Posterior vena cava (tissue), 2 donors: Measurements from ENCODE around the gene PVR. TPM values are rescaled to one million over a fixed set of nuclear protein-coding genes. Genes with fewer than 3 reads are reported as not detected.

ENCODE experiments used
- DNase-seq: peaks from one replicate; pipeline ENCODE4 v3.0.0-alpha.2; 2020; ENCODE audit warnings: low spot score
- intact Hi-C, 2 donors: fragments of 100-400 bp; cut with DNase I; formaldehyde crosslinking; loops; one replicate each; pipeline versions ENCODE4 v1.14.1 to v1.14.2; 2022 to 2023
- total RNA-seq, 2 donors: library from RNA; stranded (reverse); fragmentation: NEBNext Ultra II Directional; extraction: Animal tissue kit (Norgen Biotek cat#: 25700); gene quantifications; one replicate each; pipeline ENCODE4 v1.2.1, GENCODE V29; 2021
- donor health status: DM: yes; HTN: yes; CAD: no.
- donor health status: DM: yes; HTN: yes; CAD: no.

Gene PVR
- total RNA-seq, 2 donors from 2014 or later, result 22.4 to 35.6 TPM

DNA sequence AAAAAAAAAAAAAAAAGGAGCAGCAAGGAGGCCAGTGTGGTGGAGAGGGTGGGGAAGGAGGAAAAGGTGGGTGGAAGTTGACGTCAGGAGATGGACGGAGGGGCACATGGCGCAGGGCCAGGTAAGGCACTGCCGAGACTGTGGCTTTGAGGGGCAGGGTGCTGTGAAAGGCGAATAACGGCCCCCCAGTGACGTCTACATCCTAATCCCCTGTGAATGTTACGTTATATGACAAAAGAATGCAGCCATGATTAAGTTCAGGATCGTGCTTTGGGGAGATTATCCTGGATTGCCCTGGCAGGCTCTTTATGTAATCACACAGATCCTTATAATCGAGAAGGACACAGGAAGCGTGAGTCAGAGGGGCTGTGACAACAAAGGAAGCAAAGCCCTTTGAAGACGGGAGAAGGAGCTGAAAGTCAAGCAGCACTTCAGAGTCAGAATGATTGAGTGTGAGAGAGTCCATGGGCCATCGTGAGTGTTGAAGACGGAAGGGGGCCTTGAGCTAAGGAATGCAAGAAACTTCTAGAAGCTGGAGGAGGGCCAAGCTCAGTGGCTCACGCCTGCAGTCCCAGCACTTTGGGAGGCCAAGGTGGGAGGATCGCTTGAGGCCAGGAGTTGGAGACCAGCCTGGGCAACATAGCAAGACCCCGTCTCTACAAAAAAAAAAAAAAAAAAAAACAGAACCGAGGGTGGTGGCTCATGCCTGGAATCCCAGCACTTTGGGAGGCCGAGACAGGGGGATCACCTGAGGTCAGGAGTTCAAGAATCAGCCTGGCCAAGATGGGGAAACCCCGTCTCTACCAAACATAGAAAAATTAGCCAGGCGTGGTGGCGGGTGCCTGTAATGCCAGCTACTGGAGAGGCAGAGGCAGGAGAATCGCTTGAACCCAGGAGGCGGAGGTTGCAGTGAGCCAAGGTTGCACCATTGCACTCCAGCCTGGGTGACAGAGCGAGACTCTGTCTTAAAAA lies 41.5 kb downstream of the PVR start:
- no peak for DNase-seq
- intact Hi-C loops, result no loop called here

DNA sequence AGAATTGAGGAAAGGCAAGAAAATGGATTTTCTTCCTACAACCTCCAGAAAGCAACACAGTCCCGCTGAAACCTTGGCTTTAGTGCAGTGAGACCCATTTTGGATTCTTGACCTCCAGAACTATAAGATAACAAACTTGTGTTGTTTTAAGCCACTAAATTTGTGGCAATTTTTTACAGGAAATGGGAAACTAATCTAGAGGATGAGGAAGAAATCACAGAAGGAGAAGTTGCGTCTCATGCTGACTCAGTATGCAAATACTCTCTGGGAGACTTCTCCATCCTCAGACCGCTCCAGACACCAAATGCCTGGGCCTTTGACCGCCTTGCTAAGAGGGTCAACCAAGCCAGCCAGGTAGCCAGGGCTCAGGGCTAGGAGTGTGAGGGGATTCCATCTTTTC lies 42.2 kb downstream of the PVR start:
- DNase-seq, result no peak
- intact Hi-C loops, result no loop called here

DNA sequence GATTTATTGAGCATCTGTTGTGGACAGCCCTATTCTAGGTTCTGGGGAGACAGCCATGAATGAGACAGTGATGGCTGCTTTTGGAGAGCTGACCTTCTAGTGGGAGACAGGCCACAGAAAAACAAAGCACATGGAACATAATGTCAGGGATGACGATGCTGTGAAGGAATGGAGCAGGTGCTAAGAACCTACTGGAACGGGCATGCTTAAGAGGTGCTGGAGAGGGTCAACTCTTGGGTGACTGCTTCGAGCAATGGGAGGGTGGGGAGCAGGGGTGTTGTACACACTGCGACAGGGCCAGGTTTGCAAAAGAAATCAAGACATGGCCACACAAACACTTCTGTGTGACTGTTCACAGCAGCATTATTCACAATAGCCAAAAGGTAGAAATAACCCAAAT lies 43.2 kb downstream of the PVR start:
- no peak for DNase-seq
- intact Hi-C loops, result no loop called here

DNA sequence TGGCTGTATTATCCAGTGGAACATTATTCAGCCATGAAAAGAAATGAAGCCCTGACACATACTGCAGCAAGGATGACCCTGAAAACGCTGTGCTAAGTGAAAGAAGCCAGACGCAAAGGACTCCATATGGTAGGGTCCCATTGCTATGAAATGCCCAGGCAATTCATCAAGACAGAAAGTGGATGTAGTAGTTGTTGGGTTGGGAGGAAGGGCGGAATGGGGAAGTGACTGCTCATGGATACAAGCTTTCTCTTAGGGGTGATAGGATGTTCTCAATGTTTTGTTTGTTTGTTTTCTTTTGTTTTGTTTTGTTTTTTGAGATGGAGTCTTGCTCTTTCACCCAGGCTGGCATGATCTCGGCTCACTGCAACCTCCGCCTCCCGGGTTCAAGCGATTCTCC lies 44.2 kb downstream of the PVR start:
- DNase-seq, result no peak
- intact Hi-C loops, result no loop called here

DNA sequence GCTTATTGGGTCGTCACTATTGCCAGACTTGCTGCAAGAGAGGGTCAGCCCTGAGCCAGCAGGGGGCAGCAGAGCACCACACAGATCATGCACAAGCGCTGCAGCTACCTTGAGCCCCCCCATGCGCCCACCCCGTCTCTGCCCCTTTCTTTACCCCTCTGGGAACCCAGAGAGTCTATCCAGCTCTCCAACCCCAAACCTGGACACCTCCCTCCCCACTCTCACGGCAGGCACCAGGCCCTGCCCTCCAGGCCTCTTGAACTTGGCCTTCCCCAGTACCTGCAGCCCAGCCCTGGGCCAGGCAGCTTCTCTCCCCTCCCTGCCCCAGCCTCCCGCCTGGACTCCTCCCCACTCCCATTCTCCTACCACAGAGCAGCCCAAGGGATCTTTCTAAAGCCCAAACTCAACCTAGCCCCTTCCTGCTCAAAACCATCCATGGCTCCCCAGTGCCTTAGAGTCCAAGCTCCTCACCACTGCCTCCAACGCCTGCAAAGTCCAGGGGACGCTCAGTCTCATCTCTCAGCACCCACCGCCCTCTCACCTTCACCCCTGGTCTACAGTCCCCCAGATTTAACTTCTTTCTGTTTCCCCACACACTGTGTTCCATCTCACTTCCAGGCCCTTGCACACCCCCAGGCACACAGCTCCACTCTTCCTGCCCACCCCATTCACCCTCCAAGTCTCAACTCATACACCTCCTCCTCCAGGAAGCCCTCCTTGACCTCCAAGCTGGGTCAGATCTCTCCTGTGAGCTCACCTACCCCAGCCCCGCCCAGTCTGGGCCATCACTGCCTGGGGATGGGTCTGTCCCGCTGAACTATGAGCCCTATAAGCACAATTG lies 45.8 kb downstream of the PVR start:
- peak; percentile 90 for DNase-seq
- intact Hi-C loops, result loop anchor here in 1 of 2 donors (10.0 kb wide), 1 partner anchor 415 kb away; no protein-coding TSS in a partner anchor

DNA sequence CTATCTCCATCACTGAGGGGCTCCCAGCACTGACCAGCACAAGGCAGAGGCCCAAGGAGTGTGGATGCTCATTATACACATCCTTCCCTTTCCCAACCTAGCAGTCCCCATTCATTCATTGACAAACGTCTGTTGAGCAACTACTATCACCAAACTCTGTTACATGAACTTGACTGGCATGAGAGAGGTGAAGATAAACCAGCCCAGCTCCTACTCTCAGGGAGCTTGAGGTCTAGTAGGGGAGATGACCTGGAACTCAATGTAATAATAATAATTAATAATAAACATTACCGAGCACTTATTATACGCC lies 46.4 kb downstream of the PVR start:
- no peak for DNase-seq
- intact Hi-C loops, result loop anchor here in 1 of 2 donors (10.0 kb wide), 1 partner anchor 415 kb away; no protein-coding TSS in a partner anchor

DNA sequence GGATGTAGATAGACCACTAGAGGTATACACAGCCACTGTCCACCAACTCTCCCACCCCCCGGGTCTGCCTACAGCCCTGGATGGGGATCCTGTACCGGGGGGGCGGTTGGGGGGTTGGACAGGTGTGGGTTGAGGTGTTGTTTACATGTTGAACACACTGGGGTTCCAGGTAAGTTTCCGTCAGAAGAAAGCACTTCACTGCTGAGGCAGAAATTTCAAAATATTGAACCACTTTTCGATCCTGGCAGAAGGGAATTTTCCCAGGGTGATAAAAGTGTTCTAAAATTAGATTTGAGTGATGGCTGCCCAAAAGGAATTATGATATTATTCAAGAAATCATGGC lies 48.6 kb downstream of the PVR start:
- DNase-seq, result no peak
- intact Hi-C loops, result loop anchor here in 1 of 2 donors (10.0 kb wide), 1 partner anchor 418 kb away; no protein-coding TSS in a partner anchor

DNA sequence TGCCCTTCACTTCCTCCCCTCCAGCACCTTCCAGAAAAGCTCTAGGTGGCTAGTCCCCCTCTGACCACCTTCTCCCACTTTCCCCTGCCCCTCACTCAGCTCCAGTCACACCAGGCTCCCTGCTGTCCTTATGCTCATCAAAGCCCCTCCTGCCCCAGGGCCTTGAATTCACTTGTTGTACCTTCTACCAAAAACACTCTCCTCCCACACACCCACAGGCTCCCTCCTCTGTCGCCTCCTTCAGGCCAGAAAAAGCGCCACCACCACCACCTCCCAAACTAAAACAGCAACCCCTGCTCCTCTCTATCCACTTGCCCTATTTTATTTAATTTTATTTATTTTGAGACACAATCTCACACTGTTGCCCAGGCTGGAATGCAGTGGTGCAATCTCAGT lies 50.5 kb downstream of the PVR start:
- no peak for DNase-seq
- intact Hi-C loops, result loop anchor here in 1 of 2 donors (10.0 kb wide), 1 partner anchor 419 kb away; no protein-coding TSS in a partner anchor

DNA sequence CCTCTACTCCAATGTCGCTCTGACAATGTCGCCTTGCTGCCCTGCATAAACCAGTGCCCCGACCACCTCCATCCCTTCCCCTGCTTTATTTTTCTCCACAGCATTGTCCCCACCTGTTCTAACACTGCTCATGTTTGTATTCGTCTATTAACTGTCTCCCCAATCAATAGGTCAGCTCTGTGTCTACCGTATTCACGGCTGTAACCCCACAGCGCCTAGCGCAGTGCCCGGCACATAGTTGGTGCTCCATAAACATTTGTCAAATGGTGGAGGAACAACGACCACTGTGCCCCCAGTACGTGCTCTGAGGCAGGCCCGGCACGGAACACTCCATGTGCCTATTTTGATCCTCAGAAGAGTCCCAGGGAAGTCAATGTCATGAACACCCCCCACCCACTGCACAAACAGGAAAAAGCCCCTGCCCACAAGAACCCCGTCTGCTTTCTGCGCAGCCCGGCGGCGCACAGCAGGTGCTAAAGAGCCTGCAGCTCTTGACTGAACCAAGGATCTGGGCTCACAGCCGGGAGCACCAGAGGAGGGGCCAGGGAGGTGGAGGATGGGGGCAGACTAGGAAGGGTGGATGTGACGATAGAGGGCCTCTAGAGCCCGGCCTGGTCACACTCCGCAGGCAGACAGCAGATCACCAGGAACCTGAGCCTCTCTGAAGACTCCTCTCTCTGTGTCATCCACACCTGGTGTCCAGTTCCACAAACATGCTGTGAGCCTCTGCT lies 53.4 kb downstream of the PVR start:
- intact Hi-C loops, result loop anchor here in 1 of 2 donors (10.0 kb wide), 1 partner anchor 422 kb away; no protein-coding TSS in a partner anchor
- no peak for DNase-seq

DNA sequence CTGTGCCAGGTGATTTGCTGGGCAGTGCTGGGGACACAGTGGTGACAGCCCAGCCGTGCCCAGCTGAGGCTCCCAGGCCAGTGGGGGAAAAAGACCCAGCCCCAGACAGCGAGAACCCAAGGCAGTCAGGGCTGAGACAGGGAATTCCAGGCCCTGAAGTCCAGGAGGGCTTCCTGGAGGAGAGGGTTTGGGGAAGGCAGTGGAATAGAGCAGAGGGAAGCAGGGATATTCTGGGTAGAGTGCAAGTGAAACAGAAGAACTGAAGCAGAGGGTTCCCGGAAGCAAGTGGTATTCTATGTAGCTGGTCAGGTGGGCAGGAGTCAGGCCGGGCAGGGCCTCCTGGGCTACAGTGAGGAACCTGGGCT lies 53.9 kb downstream of the PVR start:
- intact Hi-C loops, result loop anchor here in 1 of 2 donors (2.0 to 10.0 kb wide), 2 partner anchors 15 to 423 kb away; no protein-coding TSS in a partner anchor

DNA sequence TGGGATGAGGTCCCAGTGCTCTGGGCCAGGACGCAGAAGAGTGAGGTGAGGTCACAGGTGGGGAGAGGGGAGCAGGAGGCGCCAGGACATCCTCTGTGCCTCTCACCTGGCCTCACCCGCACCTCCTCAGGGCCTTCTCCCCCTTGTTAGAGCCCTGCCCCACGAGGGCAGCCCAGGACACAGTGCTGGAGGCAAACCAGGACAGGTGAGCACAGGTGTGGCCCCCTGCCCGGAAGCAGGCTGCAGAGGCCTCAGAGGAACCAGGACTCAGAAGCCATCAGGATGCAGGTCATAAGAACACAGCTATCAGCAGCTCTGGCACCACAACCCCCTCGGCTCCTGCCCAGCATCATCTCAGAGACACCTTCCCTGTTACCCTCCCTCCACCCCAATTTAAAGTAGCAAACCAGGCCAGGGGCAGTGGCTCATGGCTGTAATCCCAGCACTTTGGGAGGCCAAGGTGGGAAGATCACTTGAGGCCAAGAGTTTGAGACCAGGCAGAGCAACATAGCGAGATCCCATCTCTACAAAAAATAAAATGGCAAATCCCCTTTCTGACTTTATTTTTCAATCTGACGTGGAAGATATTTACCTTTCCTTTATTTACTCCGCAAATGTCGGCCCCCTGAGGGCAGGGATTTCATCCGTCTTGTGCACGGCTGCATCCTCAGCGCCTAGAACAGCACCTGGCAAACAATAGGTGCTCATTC lies 54.9 kb downstream of the PVR start, which contains the start of gene CEACAM16:
TSS of gene CEACAM16 (plus strand) at position 660 of the 710 bp plus-strand sequence. CDS start 2,306 bp downstream, outside the sequence.
- DNase-seq, result no peak
- intact Hi-C loops, result loop anchor here in 1 of 2 donors (2.0 to 10.0 kb wide), 2 partner anchors 14 to 424 kb away; no protein-coding TSS in a partner anchor

More for the DNA sequence above, 53.9 kb downstream of the PVR start:
- DNase-seq, result no peak

DNA sequence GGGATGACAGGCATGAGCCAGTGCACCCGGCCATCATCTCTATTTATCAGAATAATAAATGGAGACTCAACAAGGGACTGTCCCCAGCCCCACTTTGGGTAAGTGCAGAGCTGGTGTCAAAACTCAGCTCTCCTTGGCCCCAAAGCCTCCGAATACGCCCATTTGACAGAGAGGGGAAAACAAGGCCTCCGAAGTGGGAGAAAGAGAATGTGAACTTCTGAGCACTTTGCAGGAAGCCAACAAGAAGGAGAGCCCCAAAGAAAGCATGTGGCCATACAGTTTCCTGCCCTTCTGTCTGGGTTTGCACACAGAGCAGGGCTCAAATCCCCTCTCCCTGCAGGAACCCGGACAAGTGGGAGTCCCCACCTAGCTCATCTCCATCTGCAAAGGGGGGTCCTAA lies 56.8 kb downstream of the PVR start:
- intact Hi-C loops, result no loop called here
- DNase-seq, result no peak

DNA sequence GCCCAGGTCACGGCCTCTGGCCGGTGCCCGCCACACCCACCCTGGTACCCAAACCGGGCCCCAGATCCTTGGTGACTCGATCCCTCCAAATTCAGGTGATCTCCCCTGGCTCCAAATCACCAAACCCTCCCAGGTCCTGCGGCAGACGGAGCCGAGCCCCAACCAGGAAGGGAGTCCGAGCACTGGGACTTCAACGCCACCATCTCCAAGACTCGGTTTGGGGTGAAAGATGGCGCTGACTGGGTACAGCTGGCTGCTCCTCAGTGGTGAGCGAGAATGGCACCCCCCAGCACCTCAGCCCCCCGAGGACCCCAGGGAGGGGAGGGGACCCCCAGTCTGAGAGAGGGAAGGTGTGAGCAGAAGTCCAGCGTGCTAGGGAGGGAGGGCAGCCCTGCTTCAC lies 57.5 kb downstream of the PVR start:
- DNase-seq, result no peak
- intact Hi-C loops, result no loop called here

DNA sequence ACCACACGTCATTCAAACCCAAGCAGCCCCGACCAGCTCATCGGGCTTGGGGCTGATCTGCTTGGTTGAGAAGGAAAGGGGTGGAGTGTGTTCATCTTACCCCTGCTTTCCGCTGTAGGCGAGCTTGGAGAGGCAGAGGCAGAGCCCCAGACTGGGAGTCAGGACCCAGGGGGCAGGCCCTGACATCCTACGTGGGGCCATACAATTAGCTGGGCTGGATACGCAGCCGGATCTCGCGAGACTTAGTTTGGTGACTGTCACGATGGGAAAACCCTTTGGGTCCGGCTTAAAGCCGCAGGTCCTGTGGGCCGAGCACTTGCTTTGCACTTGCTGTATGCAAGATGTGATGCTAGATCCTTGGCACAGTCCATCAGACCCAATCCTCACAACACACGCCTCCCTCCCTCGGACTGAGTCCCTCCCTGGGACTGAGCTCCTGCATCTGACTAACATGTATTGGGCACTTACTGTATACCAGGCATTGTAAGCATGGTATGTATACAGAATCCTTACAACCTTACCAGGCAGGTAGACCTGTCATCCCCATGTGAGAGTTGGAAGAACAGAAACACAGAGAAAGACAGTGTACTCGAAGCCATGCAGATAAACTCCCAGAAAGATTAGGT lies 59.0 kb downstream of the PVR start:
- intact Hi-C loops, result no loop called here
- DNase-seq, result no peak

DNA sequence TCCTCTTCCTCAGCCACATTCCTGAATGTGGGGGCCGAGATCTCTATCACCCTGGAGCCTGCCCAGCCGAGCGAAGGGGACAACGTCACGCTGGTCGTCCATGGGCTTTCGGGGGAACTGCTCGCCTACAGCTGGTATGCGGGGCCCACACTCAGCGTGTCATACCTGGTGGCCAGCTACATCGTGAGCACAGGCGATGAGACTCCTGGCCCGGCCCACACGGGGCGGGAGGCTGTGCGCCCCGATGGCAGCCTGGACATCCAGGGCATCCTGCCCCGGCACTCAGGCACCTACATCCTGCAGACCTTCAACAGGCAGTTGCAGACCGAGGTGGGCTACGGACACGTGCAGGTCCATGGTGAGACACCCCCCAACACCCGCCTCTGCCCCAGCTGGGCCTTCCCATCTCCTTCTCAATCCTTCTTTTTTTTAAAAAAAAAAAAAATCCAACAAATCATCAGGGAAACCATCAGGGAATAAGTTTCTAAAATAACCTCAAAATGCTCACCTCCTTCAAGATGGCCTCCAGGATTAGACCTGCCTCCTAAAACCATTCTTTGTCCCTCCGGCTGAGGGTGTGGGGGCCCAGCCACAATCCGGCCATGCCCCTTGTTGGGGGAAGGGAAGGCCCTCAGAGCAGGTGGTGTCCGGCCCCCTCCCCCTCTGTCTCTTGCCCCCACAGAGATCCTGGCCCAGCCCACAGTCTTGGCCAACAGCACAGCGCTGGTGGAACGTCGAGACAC lies 59.8 kb downstream of the PVR start:
- no peak for DNase-seq
- intact Hi-C loops, result no loop called here

DNA sequence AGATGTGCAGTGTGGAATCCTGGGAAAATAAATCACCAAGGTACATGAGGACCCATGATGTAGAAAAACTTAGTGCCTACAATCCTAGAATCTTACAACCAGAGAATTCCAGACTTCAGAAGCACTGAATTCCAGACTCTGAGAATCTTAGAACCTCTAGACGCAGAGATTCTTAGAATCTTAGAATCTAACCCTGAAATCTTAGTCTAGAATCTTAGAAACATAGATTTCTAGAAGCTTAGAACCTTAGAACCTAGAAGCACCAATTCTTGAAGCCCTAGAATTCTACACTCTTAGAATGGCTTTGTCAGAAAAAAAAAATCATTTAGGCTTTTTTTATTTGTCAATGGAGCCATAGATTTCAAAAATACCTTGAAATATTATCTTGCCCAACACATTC lies 61.3 kb downstream of the PVR start:
- intact Hi-C loops, result no loop called here
- no peak for DNase-seq

DNA sequence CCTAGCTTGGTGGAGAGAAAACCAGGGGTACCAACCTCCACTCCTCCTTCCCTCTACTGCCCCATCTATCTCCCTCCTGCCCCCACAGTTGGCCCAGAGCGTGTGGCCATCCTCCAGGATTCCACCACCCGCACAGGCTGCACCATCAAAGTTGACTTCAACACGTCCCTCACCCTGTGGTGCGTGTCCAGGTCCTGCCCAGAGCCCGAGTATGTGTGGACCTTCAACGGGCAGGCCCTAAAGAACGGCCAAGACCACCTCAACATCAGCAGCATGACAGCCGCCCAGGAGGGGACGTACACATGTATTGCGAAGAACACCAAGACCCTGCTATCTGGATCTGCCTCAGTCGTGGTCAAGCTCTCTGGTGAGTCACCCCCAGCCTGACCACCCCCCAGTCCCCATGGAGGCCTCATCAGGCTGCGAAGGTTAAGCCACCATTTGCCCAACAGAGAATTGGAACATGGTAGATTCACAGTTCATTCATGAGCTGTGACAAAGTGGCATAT lies 61.8 kb downstream of the PVR start:
- DNase-seq, result no peak
- intact Hi-C loops, result no loop called here
